ENCODE data around the gene KCNT1.

Gene KCNT1

DNA sequence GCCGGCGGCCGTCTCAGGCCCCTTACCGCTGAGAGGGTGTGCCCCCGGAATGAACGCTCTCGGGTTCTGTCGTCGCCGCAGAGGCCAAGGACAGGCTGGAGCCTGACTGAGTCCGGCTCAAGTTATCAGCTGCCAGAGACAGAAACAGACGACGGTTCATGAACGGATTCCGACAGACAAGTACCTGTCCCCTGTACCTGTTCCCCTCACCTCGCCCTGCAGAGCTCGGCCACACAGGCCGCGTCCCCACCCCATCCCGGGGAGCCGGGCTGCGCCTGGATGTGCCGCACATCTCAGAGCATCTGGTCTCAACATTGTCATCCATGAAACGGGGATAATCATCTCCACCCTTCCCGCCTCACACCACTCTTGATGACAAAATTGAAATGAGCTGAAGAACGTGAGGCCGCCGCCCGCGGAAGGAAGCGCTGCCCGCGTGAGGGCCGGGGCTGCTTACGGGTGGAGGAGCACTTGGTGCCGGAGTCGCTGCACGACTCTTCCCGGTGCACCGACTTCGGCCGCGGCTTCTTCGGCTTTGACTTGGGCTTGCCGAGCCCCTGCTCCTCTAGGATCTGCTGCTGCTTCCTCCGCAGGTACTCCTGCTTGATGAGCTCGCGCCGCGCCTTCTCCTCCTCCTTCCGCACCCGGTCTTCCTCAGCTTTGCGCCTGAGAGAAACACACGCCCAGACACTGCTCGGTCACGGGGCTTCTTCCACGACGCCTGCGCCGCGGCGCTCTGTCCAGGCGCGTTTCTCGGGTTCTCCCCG, 116.1 kb downstream of the KCNT1 start:
- no peak for DNase-seq (ENCODE audit: low spot score)
- TF ChIP-seq, protein P1, sequence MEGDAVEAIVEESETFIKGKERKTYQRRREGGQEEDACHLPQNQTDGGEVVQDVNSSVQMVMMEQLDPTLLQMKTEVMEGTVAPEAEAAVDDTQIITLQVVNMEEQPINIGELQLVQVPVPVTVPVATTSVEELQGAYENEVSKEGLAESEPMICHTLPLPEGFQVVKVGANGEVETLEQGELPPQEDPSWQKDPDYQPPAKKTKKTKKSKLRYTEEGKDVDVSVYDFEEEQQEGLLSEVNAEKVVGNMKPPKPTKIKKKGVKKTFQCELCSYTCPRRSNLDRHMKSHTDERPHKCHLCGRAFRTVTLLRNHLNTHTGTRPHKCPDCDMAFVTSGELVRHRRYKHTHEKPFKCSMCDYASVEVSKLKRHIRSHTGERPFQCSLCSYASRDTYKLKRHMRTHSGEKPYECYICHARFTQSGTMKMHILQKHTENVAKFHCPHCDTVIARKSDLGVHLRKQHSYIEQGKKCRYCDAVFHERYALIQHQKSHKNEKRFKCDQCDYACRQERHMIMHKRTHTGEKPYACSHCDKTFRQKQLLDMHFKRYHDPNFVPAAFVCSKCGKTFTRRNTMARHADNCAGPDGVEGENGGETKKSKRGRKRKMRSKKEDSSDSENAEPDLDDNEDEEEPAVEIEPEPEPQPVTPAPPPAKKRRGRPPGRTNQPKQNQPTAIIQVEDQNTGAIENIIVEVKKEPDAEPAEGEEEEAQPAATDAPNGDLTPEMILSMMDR (IDR thresholded peaks at IDR 0.05; ENCODE audit: extremely low read depth, missing control alignments) = no peak

DNA sequence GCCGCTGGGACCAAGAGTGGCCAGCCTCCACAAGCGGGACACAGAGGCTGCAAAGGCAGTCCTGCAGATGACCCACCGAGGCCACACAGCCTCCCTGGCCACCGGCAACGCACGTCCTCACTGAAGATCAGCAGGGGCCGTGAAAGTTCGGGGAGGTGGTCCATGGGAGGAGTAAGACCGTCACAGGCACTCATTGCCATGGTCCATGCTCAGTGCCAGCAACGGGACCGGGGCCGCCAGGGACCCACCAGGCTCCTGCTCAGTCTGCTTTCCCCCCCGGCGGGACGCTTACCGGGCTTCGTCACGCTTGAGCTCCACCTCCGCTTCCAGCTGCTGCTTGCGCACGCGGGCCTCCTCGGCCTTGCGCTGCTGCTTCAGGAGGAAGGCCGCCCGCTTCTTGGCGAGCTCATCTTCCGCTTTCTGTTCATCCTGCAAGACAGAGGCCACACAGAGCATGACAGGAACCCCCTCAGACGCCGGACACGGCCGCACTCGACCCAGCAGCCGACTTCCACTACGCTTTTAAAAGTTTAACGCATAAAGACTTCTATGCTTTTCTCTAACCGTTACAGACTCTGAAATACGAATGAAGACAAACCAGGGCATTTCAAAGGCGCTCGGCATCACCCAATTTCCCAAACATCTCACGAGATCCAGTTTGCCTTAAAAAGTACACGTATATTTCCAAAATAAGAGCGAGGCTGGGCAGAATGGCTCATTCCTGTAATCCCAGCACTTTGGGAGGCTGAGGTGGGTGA, 116.9 kb downstream of the KCNT1 start:
- TF ChIP-seq, protein P1 (IDR thresholded peaks at IDR 0.05; ENCODE audit: extremely low read depth, missing control alignments) = no peak
- no peak for DNase-seq (ENCODE audit: low spot score)

DNA sequence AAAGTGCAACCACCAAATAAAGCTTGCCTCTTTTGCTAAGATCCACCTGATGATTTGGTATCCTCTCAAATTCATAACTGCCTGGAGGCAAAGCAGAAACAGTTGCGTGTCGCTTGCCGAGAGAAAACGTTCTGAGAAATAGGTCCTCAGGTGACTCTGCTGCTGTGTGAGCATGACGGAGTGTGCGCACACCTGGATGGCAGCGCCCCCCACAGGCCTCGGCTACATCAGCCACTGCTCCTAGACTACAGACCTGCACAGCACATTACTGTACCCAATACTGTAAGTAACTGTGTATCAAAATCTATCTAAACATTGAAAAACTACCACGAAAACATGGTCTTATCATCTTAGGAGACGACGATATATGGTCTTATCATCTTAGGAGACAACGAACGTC, 117.9 kb downstream of the KCNT1 start:
- no peak for DNase-seq (ENCODE audit: low spot score)
- TF ChIP-seq, protein P1 (IDR thresholded peaks at IDR 0.05; ENCODE audit: extremely low read depth, missing control alignments) = no peak

DNA sequence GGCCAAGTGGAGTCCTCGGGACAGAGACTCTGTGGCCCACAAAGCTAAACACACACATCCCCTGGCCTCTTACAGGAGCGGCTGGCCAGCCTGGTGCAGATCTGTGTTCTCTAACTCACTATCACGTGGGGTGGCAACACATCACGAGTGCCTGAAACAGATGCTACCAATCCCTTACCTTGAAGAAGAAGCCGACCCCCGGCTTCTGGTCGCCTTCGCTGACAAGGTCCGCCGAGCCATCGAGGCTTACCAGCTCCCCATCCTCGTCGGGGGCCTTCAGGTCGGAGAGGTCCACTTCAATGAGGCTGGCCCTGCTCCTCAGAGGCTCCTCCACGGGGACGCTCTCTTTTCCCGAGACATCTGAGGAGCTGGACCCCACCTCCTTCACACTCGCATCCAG, 118.7 kb downstream of the KCNT1 start:
- no peak for DNase-seq (ENCODE audit: low spot score)
- TF ChIP-seq, protein P1 (IDR thresholded peaks at IDR 0.05; ENCODE audit: extremely low read depth, missing control alignments) = no peak

DNA sequence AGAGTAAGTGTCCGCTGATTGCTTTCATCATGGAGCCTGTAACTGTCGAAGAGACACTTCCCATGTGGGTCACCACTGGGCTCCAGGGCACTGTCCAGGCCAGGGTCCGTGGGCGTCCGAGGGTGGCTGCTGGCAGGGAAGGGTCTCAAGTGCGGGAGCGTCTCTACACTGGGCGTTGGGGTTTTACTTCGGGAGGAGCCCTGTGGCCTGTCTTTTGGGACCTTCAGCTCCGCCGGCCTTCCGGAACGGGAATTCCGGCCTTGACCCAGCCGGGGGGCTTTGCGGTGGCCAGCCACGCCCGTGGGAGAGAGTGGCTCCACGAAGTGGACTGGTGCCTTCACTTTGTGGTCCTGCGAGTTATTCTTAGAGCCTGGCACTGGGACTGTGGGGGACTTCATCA, 119.1 kb downstream of the KCNT1 start:
- TF ChIP-seq, protein P1 (IDR thresholded peaks at IDR 0.05; ENCODE audit: extremely low read depth, missing control alignments) = no peak
- no peak for DNase-seq (ENCODE audit: low spot score)

DNA sequence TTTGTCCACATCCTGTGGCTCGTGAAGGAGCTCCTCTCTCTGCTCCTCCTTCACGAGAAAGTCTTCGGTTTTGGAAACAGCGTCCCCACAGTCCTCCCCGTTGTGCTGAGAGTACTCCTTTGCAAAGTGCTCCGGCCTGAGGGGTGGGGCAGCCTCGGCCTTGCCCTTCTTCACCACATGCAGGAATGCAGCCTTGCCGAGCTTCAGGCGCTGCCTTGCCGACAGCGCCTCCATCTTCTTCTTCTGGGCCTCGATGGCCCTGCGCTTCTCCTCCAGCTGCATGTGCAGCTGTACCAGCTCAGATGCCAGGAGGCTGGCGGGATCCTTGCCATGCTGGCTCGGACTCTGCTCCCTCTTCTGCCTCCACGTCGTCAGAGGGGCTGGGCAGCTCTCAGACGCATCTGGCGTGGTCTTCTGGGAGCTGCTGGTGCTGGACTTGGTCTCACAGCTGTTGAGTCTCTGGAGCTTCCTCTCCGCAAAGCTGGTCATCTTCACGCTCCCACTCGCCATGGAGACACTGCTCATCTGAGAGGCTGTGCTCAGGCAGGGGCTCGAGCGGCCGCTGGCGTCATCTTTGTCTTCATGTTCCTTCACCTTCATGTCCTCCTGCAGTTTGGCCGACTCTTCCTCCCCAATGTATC, 119.9 kb downstream of the KCNT1 start:
- TF ChIP-seq, protein P1 (IDR thresholded peaks at IDR 0.05; ENCODE audit: extremely low read depth, missing control alignments) = no peak
- DNase-seq (ENCODE audit: low spot score) = no peak

DNA sequence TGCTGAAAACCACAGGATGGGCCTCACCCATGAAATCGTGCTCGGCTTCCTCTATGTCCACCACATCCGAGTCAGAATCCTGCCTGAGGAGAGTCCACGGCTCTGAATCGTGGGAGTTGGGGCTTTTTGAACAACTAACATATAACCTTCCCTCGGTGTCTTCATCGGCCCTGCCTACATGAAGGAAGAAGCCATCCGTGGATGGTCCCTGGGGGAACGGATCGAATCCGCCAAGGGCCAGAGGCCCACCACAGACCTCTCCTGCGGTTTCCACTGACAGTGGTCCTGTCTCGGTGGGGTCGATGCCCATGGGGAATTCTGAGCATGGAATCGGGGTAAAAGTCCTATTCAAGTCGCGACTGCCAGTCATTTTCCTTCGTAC, 120.4 kb downstream of the KCNT1 start:
- TF ChIP-seq, protein P1 (IDR thresholded peaks at IDR 0.05; ENCODE audit: extremely low read depth, missing control alignments) = no peak
- DNase-seq (ENCODE audit: low spot score) = no peak
